HEK293 (cell line): ENCODE data around the gene ANKRD53.

Source experiments
- CTCF ChIA-PET: fragments of 350-600 bp; formaldehyde crosslinking; extraction: SDS; loops from one replicate; lab custom pipeline; 2021; ENCODE audit warnings: antibody characterized with exemption; lab: Yijun Ruan, JAX
- POLR2A ChIA-PET: fragments of 300-600 bp; formaldehyde crosslinking; extraction: SDS; loops from one replicate; lab custom pipeline; 2020; ENCODE audit warnings: antibody characterized with exemption, inconsistent platforms; lab: Yijun Ruan, JAX
- H3K27ac ChIP-seq: fragments of 200-500 bp; sonication (Bioruptor generic); 2 replicates; pipeline ENCODE4 v1.5.1; 2014; ENCODE audit warnings: low read depth, low read length, control low read depth, inconsistent platforms; ENCODE audit errors: extremely low read depth
- H3K36me3 ChIP-seq, 2 experiments: fragments of 200-500 bp in 1 of 2; sonication (Bioruptor generic) in 1 of 2; 1 replicate in 1 of 2; 2 replicates in 1 of 2; pipeline ENCODE4 v1.5.1; 2014 to 2017; ENCODE audit warnings: inconsistent platforms in 2 of 2, low read length in 2 of 2; ENCODE audit not compliant: control insufficient read depth in 2 of 2, insufficient read depth in 1 of 2
- H3K4me1 ChIP-seq: fragments of 200-500 bp; sonication (Bioruptor generic); 2 replicates; pipeline ENCODE4 v1.5.1; 2014; ENCODE audit warnings: mild to moderate bottlenecking, low read length, inconsistent platforms; ENCODE audit not compliant: control insufficient read depth, insufficient read depth
- H3K4me3 ChIP-seq: 2 replicates; pipeline ENCODE4 v1.5.1; 2011; ENCODE audit warnings: low read depth, mild to moderate bottlenecking, control low read depth, low read length, moderate library complexity
- H3K9me3 ChIP-seq: fragments of 200-500 bp; sonication (Bioruptor generic); 2 replicates; pipeline ENCODE4 v1.5.1; 2014; ENCODE audit warnings: low read depth, low read length, inconsistent platforms; ENCODE audit not compliant: control insufficient read depth, insufficient read depth
- ATF2 ChIP-seq: fragments of 450-650 bp; formaldehyde crosslinking; IDR thresholded peaks from 2 replicates; pipeline ENCODE4 v1.5.1; 2016; ENCODE audit warnings: missing biosample characterization, missing genetic modification characterization, low read depth
- ELK4 ChIP-seq: IDR thresholded peaks from 2 replicates; pipeline ENCODE4 v1.6.1; 2011; ENCODE audit warnings: mild to moderate bottlenecking, low read depth, low read length, borderline replicate concordance
- ZBTB48 ChIP-seq: fragments of 450-650 bp; formaldehyde crosslinking; IDR thresholded peaks from 2 replicates; pipeline ENCODE4 v1.5.1; 2016; ENCODE audit warnings: missing biosample characterization, missing genetic modification characterization
- ZBTB7A ChIP-seq: fragments of 450-650 bp; formaldehyde crosslinking; IDR thresholded peaks from 2 replicates; pipeline ENCODE4 v1.5.1; 2016; ENCODE audit warnings: low read depth, missing biosample characterization, missing genetic modification characterization
- ZNF175 ChIP-seq: fragments of 450-650 bp; formaldehyde crosslinking; IDR thresholded peaks from 2 replicates; pipeline ENCODE4 v1.5.1; 2016; ENCODE audit warnings: missing biosample characterization, missing genetic modification characterization
- ZNF2 ChIP-seq: fragments of 450-650 bp; formaldehyde crosslinking; IDR thresholded peaks from 2 replicates; pipeline ENCODE4 v1.5.1; 2016; ENCODE audit warnings: missing biosample characterization, missing genetic modification characterization
- ZNF350 ChIP-seq: fragments of 450-650 bp; formaldehyde crosslinking; IDR thresholded peaks from 2 replicates; pipeline ENCODE4 v1.5.0; 2017; ENCODE audit warnings: missing biosample characterization, mild to moderate bottlenecking, missing genetic modification characterization
- ZNF433 ChIP-seq: fragments of 450-650 bp; formaldehyde crosslinking; IDR thresholded peaks from 2 replicates; pipeline ENCODE4 v1.5.1; 2016; ENCODE audit warnings: missing biosample characterization, missing genetic modification characterization, low read depth
- ZNF518A ChIP-seq: fragments of 450-650 bp; formaldehyde crosslinking; conservative IDR thresholded peaks from 2 replicates; pipeline ENCODE4 v1.5.1; 2016; ENCODE audit warnings: low read depth, missing biosample characterization, missing genetic modification characterization
- ZNF549 ChIP-seq: fragments of 450-650 bp; IDR thresholded peaks from 2 replicates; pipeline ENCODE4 v1.5.1; 2018; ENCODE audit warnings: missing biosample characterization, missing genetic modification characterization, mild to moderate bottlenecking, inconsistent platforms, moderate library complexity
- ZNF561 ChIP-seq: fragments of 450-650 bp; IDR thresholded peaks from 2 replicates; pipeline ENCODE4 v1.5.1; 2018; ENCODE audit warnings: missing biosample characterization, missing genetic modification characterization, borderline replicate concordance
- ZNF792 ChIP-seq: fragments of 450-650 bp; formaldehyde crosslinking; IDR thresholded peaks from 2 replicates; pipeline ENCODE4 v1.5.1; 2016; ENCODE audit warnings: missing biosample characterization, missing genetic modification characterization
- ZSCAN23 ChIP-seq: fragments of 450-650 bp; formaldehyde crosslinking; IDR thresholded peaks from 2 replicates; pipeline ENCODE4 v1.5.1; 2016; ENCODE audit warnings: missing biosample characterization, missing genetic modification characterization
- TF ChIP-seq, protein P1 (sequence below): fragments of 450-650 bp; formaldehyde crosslinking; conservative IDR thresholded peaks from 2 replicates; pipeline ENCODE4 v1.5.1; 2016; ENCODE audit warnings: low read depth, missing biosample characterization, missing genetic modification characterization
- TF ChIP-seq, protein P2 (sequence below): fragments of 450-650 bp; IDR thresholded peaks from 2 replicates; pipeline ENCODE4 v1.5.1; 2018; ENCODE audit warnings: missing biosample characterization, mild to moderate bottlenecking, missing genetic modification characterization
- TF ChIP-seq, protein P3 (sequence below): fragments of 450-650 bp; formaldehyde crosslinking; IDR thresholded peaks from 2 replicates; pipeline ENCODE4 v1.5.1; 2017; ENCODE audit warnings: missing biosample characterization, mild to moderate bottlenecking, missing genetic modification characterization, moderate library complexity

Gene ANKRD53

GRCh38 chr2:70961648-70961994 lies 16.8 kb upstream of the ANKRD53 start:
- ChIA-PET CTCF (interaction anchor here (1.0 to 3.3 kb wide), 3 partner anchors 14 to 92 kb away, joined by 4 to 21 read pairs (median 4); no protein-coding TSS in a partner anchor), POLR2A (no interaction called here)
- no peaks in the 10 kb centered on the region for H3K4me1 ChIP-seq
- TF ChIP-seq ZBTB48 (tag by site-specific recombination) (no peak), ZNF792 (tag by site-specific recombination) (no peak), ZNF2 (no peak), ZNF549 (no peak), ZNF518A (tag by site-specific recombination) (no peak), ZSCAN23 (tag by site-specific recombination) (no peak), ZNF350 (tag by site-specific recombination) (no peak), ZNF175 (no peak)
- TF ChIP-seq, protein P1, sequence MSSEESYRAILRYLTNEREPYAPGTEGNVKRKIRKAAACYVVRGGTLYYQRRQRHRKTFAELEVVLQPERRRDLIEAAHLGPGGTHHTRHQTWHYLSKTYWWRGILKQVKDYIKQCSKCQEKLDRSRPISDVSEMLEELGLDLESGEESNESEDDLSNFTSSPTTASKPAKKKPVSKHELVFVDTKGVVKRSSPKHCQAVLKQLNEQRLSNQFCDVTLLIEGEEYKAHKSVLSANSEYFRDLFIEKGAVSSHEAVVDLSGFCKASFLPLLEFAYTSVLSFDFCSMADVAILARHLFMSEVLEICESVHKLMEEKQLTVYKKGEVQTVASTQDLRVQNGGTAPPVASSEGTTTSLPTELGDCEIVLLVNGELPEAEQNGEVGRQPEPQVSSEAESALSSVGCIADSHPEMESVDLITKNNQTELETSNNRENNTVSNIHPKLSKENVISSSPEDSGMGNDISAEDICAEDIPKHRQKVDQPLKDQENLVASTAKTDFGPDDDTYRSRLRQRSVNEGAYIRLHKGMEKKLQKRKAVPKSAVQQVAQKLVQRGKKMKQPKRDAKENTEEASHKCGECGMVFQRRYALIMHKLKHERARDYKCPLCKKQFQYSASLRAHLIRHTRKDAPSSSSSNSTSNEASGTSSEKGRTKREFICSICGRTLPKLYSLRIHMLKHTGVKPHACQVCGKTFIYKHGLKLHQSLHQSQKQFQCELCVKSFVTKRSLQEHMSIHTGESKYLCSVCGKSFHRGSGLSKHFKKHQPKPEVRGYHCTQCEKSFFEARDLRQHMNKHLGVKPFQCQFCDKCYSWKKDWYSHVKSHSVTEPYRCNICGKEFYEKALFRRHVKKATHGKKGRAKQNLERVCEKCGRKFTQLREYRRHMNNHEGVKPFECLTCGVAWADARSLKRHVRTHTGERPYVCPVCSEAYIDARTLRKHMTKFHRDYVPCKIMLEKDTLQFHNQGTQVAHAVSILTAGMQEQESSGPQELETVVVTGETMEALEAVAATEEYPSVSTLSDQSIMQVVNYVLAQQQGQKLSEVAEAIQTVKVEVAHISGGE (tag by site-specific recombination), result no peak
- TF ChIP-seq, all 188 proteins: peak for 0
- no peaks in the 10 kb centered on the region for H3K9me3 ChIP-seq
- H3K4me3 ChIP-seq, result no peak overlapping the region
- H3K36me3 ChIP-seq, result peaks cover 0 to 13% of the 10 kb centered on the region in 2 experiments; a peak in 1 of 3 replicates
- H3K27ac ChIP-seq, result no peak overlapping the region

DNA sequence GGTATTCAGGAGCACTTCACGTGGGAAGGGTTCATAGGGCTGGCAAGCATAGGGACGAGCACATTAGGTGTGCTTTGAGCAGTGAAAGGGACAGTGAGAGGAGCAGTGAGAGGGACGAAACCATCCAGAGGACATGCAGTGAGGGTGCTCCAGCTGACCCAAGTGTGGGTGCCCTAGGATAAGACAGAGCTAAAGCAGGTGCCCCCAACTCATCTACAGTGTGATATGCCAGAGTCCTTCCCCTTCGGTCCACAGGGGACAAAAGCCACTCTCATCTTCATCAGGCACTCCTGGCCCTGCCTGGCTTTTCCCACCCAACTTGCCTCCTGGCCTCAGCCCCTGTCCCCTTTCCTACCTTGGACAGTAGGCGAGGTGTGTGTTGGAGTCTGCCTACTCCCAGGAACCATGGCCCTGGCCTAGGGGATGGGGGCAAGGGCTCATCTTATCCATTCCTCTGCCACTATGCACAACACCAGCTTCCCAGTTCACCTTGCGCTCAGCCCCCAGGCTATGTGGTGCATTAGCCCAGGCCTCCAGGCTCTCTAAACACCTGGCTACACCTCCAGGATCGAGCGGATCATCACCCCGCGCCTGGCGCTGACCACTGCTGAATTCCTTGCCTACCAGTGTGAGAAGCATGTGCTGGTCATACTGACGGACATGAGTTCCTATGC lies 16.1 kb upstream of the ANKRD53 start:
- ChIA-PET POLR2A (no interaction called here), CTCF (interaction anchor here (0.6 to 3.3 kb wide), 4 partner anchors 15 to 582 kb away, joined by 4 to 21 read pairs (median 4); no protein-coding TSS in a partner anchor)
- no peak overlapping the region for H3K27ac ChIP-seq
- TF ChIP-seq ZNF2 (no peak), ZNF433 (tag by site-specific recombination) (no peak), ZBTB7A (no peak), ATF2 (tag by site-specific recombination) (no peak), ELK4 (no peak), ZNF561 (tag by site-specific recombination) (no peak)
- TF ChIP-seq, protein P2, sequence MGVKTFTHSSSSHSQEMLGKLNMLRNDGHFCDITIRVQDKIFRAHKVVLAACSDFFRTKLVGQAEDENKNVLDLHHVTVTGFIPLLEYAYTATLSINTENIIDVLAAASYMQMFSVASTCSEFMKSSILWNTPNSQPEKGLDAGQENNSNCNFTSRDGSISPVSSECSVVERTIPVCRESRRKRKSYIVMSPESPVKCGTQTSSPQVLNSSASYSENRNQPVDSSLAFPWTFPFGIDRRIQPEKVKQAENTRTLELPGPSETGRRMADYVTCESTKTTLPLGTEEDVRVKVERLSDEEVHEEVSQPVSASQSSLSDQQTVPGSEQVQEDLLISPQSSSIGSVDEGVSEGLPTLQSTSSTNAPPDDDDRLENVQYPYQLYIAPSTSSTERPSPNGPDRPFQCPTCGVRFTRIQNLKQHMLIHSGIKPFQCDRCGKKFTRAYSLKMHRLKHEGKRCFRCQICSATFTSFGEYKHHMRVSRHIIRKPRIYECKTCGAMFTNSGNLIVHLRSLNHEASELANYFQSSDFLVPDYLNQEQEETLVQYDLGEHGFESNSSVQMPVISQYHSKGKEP (tag by site-specific recombination), result no peak
- TF ChIP-seq, protein P3, sequence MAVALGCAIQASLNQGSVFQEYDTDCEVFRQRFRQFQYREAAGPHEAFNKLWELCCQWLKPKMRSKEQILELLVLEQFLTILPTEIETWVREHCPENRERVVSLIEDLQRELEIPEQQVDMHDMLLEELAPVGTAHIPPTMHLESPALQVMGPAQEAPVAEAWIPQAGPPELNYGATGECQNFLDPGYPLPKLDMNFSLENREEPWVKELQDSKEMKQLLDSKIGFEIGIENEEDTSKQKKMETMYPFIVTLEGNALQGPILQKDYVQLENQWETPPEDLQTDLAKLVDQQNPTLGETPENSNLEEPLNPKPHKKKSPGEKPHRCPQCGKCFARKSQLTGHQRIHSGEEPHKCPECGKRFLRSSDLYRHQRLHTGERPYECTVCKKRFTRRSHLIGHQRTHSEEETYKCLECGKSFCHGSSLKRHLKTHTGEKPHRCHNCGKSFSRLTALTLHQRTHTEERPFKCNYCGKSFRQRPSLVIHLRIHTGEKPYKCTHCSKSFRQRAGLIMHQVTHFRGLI, result no peak

More for the DNA sequence above, 16.1 kb upstream of the ANKRD53 start:
- Histone ChIP-seq H3K36me3 (peaks cover 0 to 13% of the 10 kb centered on the region in 2 experiments; a peak in 1 of 3 replicates), H3K9me3 (no peaks in the 10 kb centered on the region), H3K4me3 (no peak overlapping the region), H3K4me1 (no peaks in the 10 kb centered on the region)
